ENCODE data around the gene SPATA20.

DNA sequence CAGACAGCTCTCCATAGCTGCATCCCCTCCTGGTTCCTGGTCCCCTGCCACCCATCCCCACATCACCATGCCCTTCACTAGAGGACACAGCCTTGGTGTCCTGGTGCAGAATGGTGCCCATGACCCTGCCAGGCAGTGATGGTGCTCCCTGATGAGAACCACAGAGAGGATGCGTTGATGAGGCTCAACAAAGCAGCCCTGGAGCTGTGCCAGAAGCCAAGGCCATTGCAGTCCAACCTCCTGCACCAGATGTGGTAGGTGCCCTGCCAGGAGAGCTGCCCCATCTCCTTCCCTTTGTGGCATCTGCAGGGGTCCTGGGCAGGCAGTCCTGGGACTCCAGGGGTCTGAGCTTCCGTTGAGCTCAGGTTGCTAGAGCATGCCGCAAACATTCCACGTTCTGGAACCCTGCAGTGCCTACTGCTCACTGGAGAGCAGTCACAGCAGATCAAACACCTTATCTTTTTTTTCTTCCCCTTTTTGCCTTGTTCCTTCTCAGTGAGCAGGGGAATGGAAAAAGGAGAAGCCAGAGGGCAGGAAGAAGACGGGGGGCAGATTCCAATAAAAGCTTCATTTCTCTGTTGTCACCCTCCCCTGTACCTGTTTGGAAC lies 19.7 kb upstream of the SPATA20 start:
- TF ChIP-seq POLR2A (IDR thresholded peaks at IDR 0.05) = no peak
- TF ChIP-seq, protein P1, sequence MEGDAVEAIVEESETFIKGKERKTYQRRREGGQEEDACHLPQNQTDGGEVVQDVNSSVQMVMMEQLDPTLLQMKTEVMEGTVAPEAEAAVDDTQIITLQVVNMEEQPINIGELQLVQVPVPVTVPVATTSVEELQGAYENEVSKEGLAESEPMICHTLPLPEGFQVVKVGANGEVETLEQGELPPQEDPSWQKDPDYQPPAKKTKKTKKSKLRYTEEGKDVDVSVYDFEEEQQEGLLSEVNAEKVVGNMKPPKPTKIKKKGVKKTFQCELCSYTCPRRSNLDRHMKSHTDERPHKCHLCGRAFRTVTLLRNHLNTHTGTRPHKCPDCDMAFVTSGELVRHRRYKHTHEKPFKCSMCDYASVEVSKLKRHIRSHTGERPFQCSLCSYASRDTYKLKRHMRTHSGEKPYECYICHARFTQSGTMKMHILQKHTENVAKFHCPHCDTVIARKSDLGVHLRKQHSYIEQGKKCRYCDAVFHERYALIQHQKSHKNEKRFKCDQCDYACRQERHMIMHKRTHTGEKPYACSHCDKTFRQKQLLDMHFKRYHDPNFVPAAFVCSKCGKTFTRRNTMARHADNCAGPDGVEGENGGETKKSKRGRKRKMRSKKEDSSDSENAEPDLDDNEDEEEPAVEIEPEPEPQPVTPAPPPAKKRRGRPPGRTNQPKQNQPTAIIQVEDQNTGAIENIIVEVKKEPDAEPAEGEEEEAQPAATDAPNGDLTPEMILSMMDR (IDR thresholded peaks at IDR 0.05) = no peak
